BJ (cell line): ENCODE results near the gene SHMT2. TPM values are rescaled to one million over a fixed set of nuclear protein-coding genes. Genes with fewer than 3 reads are reported as not detected.
"Not testable (repeated sequence)": the region's sequence is repeated elsewhere in the genome, so short reads cannot be mapped to it uniquely, and the experiment has no call there.

ENCODE experiments used
- CTCF ChIA-PET: fragments of 350-600 bp; formaldehyde crosslinking; extraction: SDS; loops from one replicate; lab custom pipeline; 2021; ENCODE audit warnings: antibody characterized with exemption, inconsistent platforms; lab: Yijun Ruan, JAX
- POLR2A ChIA-PET: fragments of 300-600 bp; sonication (Branson Sonifier 250); formaldehyde crosslinking; extraction: SDS; loops from one replicate; lab custom pipeline; 2021; ENCODE audit warnings: antibody characterized with exemption; lab: Charles Lee
- DNase-seq: peaks from one replicate; pipeline ENCODE4 v3.0.0-alpha.2; 2011; ENCODE audit warnings: low read depth
- H3K27me3 ChIP-seq: 2 replicates; pipeline ENCODE4 v1.6.0; 2011; ENCODE audit warnings: low read length; ENCODE audit not compliant: control insufficient read depth, insufficient read depth
- H3K36me3 ChIP-seq: 2 replicates; pipeline ENCODE4 v1.5.1; 2011; ENCODE audit warnings: low read length; ENCODE audit not compliant: control insufficient read depth, insufficient read depth
- H3K4me3 ChIP-seq: 2 replicates; pipeline ENCODE4 v1.5.1; 2011; ENCODE audit warnings: low read depth, mild to moderate bottlenecking, control low read depth, low read length
- polyA plus RNA-seq: library from polyadenylated mRNA; depleted of rRNA; stranded (reverse); fragments of >200 nt; gene quantifications from 2 replicates; pipeline ENCODE4 v1.2.3, GENCODE V29; 2011
- TF ChIP-seq, protein P1 (sequence below): IDR thresholded peaks from 2 replicates; pipeline ENCODE4 v1.5.1; 2011; ENCODE audit warnings: low read depth, mild to moderate bottlenecking, control low read depth, inconsistent platforms, low read length, moderate library complexity; ENCODE audit not compliant: insufficient read depth

Gene SHMT2
- polyA plus RNA-seq, 1 experiment = 550 TPM

DNA sequence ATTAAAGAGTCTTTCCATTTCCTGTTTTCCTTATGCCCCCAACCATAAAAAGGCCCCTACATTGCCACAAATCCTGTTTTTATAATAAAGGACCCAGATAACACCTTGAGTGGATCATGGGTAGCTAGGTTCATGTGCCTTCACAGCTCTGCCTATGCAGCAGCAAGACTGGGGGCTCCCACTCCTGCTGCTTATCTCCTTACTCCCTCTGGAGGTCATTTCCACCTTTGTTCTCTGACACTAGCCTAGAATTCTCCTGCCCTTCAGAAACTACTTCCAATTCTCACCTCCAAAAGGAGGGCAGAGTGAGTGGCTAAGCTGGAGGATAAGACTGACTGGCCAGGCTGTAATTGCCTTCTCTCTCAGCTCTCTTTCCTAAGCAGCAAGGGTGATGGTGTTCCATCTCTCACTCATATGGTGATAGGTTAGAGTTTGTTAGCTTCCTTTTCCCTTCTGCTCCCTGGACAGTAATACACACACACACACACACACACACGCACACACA, 41.5 kb downstream of the SHMT2 start:
- TF ChIP-seq, protein P1, sequence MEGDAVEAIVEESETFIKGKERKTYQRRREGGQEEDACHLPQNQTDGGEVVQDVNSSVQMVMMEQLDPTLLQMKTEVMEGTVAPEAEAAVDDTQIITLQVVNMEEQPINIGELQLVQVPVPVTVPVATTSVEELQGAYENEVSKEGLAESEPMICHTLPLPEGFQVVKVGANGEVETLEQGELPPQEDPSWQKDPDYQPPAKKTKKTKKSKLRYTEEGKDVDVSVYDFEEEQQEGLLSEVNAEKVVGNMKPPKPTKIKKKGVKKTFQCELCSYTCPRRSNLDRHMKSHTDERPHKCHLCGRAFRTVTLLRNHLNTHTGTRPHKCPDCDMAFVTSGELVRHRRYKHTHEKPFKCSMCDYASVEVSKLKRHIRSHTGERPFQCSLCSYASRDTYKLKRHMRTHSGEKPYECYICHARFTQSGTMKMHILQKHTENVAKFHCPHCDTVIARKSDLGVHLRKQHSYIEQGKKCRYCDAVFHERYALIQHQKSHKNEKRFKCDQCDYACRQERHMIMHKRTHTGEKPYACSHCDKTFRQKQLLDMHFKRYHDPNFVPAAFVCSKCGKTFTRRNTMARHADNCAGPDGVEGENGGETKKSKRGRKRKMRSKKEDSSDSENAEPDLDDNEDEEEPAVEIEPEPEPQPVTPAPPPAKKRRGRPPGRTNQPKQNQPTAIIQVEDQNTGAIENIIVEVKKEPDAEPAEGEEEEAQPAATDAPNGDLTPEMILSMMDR = no peak
- DNase-seq = no peak
- Histone ChIP-seq H3K4me3 (no peak overlapping the region), H3K27me3 (no peaks in the 10 kb centered on the region), H3K36me3 (peaks cover 15% of the 10 kb centered on the region)
- CTCF ChIA-PET = interaction anchor here (1.0 to 3.3 kb wide), 4 partner anchors 11 to 184 kb away, joined by 3 to 10 read pairs (median 5); partner anchors contain the start of gene INHBE
- POLR2A ChIA-PET = interaction anchor here (0.5 kb wide), 1 partner anchor 32 kb away, joined by 3 read pairs; no protein-coding TSS in a partner anchor

DNA sequence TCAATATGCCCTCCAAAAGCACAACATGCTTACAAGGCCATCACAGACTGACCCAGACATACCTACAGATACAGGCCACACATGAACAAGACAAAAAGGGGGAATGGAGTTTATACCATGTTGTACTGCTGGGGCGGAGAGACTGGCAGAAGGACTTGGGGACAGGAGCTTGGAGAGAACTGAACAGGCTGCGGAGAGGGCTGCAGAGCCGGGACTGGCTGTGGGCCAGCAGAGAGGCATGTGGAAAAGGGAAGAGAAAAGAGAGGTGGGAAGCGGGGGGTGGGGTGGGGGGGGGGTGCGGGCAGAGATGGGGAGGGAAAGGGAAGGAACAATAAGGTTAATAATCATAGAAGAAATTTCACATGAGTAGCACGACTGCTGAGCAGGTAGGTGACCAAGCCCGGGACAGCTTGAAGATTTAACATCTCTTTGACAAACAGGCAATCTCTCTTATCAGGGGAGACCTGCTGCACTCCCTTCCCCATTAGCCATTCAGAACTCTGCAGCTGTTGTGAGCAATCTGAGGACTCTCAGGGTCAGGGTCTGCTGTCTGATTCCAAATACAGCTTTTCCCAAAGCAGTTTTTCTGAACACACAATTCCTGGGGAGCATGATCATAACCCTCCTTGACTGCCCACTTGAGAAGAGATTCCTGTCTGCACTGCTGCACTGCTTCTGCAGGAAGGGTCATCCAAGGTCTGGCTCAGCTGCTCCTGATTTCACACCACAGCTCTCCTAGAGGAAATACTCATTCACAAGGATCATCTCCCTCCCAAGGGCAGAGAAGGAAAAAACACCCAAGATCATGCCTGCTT, 43.0 kb downstream of the SHMT2 start:
- Histone ChIP-seq H3K4me3 (no peak overlapping the region), H3K36me3 (peaks cover 10% of the 10 kb centered on the region), H3K27me3 (no peaks in the 10 kb centered on the region)
- DNase-seq = peak; percentile 10
- TF ChIP-seq, protein P1 = no peak
- CTCF ChIA-PET = interaction anchor here (1.0 to 3.3 kb wide), 6 partner anchors 9 to 185 kb away, joined by 3 to 12 read pairs (median 8); partner anchors contain the start of gene INHBE
- POLR2A ChIA-PET = interaction anchor here (0.6 kb wide), 1 partner anchor 343 kb away, joined by 3 read pairs; no protein-coding TSS in a partner anchor

DNA sequence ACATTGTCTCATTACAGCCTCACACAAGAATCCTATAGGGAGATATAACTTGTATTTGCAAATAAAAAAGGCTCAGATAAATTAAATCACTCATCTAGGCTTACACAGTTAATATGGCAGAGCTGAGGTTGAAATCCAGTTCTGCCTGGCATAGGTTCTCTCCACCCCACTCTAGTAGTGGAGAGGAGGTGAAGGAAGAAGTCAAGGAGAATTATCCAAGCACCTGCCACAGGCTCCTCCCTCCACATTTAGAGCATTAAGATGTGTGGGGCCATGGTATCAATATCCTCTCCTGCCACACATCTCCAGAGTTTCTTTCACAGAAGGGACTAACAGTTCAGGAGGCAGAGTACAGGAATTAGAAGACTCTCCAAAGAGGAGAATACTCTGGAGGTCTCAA, 44.0 kb downstream of the SHMT2 start:
- Histone ChIP-seq H3K27me3 (no peaks in the 10 kb centered on the region), H3K36me3 (peaks cover 6% of the 10 kb centered on the region; the same call in 1 of the 2 replicates), H3K4me3 (no peak overlapping the region)
- DNase-seq = no peak
- TF ChIP-seq, protein P1 = no peak
- POLR2A ChIA-PET = no interaction called here
- CTCF ChIA-PET = interaction anchor here (1.2 to 2.1 kb wide), 3 partner anchors 10 to 182 kb away, joined by 4 to 10 read pairs (median 5); partner anchors contain the start of gene INHBE

DNA sequence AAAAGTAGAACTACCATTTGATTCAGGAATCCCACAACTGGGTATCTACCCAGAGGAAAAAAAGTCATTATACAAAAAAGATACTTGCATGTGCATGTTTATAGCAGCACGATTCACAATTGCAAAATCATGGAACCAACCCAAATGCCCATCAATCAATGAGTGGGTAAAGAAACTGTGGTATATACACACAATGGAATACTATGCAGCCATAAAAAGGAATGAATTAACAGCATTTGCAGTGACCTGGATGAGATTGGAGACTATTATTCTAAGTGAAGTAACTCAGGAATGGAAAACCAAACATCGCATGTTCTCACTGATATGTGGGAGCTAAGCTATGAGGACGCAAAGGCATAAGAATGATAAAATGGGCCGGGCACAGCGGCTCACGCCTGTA, 46.7 kb downstream of the SHMT2 start:
- ChIA-PET POLR2A (interaction anchor here (0.7 kb wide), 1 partner anchor 63 kb away, joined by 7 read pairs; no protein-coding TSS in a partner anchor), CTCF (interaction anchor here (1.4 to 3.6 kb wide), 4 partner anchors 10 to 177 kb away, joined by 4 to 23 read pairs (median 12); no protein-coding TSS in a partner anchor)
- H3K4me3 ChIP-seq, H3K36me3 ChIP-seq, DNase-seq, H3K27me3 ChIP-seq: not testable (repeated sequence)

DNA sequence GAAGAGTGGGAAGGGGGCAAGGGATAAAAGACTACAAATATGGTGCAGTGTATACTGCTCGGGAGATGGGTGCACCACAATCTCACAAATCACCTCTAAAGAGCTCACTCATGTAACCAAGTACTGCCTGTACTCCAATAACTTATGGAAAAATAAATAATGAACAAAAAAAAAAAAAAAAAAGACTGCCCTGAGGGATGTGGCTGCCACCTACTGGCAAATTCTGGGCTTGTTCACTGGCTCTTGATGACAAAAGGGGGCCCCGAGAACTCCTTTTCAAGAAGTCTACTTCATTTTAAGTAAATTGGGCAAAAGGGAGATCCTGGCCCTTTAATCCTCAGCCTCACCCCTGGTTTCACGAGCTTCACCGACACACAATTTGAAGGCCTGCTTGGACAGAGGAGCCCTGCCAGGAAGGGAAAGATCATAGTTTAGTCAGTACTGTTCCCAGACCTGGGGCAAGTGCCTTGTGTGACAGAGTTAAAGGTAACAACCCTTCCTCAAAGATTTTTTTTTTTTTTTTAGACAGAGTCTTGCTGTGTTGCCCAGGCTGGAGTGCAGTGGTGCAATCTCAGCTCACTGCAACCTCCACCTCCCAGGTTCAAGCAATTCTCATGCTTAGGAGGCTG, 47.5 kb downstream of the SHMT2 start:
- no peak for DNase-seq
- CTCF ChIA-PET = interaction anchor here (0.8 to 3.6 kb wide), 8 partner anchors 9 to 269 kb away, joined by 3 to 23 read pairs (median 6); no protein-coding TSS in a partner anchor
- TF ChIP-seq, protein P1 = peak; percentile 61
- POLR2A ChIA-PET = interaction anchor here (0.5 to 0.7 kb wide), 2 partner anchors 64 to 110 kb away, joined by 3 to 7 read pairs; no protein-coding TSS in a partner anchor
- Histone ChIP-seq H3K4me3 (no peak overlapping the region), H3K36me3 (peaks cover 4% of the 10 kb centered on the region; the same call in 1 of the 2 replicates), H3K27me3 (no peaks in the 10 kb centered on the region)
